ENCODE measurements around the gene CLBA1. TPM values are rescaled to one million over a fixed set of nuclear protein-coding genes. Genes with fewer than 3 reads are reported as not detected.
A peak's percentile ranks its signal among the peaks of the same experiment; 100 is the strongest.

The CLBA1 gene
- total RNA-seq, 1 experiment from 2014 or later, result 14.3 TPM

DNA sequence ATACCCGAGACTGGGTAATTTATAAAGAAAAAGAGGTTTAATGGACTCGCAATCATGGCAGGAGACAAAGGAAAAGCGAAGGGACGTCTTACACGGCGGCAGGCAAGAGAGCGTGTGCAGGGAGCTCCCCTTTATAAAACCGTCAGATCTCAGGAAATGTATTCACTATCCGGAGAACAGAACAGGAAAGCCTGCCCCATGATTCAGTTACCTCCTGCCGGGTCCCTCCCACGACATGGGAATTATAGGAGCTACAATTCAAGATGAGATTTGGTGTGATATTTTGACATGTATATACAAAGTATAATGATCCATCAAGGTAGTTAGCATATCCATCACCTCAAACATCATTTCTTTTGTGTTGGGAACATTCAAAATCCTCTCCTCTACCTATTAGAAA, 37.6 kb downstream of the CLBA1 start:
- CTCF ChIA-PET, result interaction anchor here (1.1 kb wide), 1 partner anchor 23 kb away, joined by 4 read pairs; no protein-coding TSS in a partner anchor
- no TSS peak for BruUV-seq (replicated peaks)
- POLR2A ChIA-PET (ENCODE audit: low non-redundant PET), result interaction anchor here (0.6 kb wide), 1 partner anchor 1192 kb away, joined by 4 read pairs; no protein-coding TSS in a partner anchor
- TF ChIP-seq EZH2 (IDR thresholded peaks at IDR 0.05; ENCODE audit: borderline replicate concordance, low read depth, low read length, poor library complexity, severe bottlenecking), result no peak
- TF ChIP-seq, protein P1, sequence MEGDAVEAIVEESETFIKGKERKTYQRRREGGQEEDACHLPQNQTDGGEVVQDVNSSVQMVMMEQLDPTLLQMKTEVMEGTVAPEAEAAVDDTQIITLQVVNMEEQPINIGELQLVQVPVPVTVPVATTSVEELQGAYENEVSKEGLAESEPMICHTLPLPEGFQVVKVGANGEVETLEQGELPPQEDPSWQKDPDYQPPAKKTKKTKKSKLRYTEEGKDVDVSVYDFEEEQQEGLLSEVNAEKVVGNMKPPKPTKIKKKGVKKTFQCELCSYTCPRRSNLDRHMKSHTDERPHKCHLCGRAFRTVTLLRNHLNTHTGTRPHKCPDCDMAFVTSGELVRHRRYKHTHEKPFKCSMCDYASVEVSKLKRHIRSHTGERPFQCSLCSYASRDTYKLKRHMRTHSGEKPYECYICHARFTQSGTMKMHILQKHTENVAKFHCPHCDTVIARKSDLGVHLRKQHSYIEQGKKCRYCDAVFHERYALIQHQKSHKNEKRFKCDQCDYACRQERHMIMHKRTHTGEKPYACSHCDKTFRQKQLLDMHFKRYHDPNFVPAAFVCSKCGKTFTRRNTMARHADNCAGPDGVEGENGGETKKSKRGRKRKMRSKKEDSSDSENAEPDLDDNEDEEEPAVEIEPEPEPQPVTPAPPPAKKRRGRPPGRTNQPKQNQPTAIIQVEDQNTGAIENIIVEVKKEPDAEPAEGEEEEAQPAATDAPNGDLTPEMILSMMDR (conservative IDR thresholded peaks at IDR 0.05; ENCODE audit: low read depth, low read length), result no peak
- H3K27me3 ChIP-seq (replicated peaks; ENCODE audit: insufficient read depth, low read depth, low read length, poor library complexity), result no peaks in the 10 kb centered on the region
- peaks cover 8% of the 10 kb centered on the region for H3K36me3 ChIP-seq (ENCODE audit: insufficient read depth, low read length, poor library complexity, severe bottlenecking)
- intact Hi-C loops (cut with micrococcal nuclease; ENCODE audit: unreplicated experiment), result no loop called here
- no peaks in the 10 kb centered on the region for H3K9me3 ChIP-seq (ENCODE audit: low read depth, low read length, poor library complexity, severe bottlenecking)
- peaks cover 26% of the 10 kb centered on the region for H3K4me1 ChIP-seq (ENCODE audit: insufficient read depth, low read length, poor library complexity, severe bottlenecking)
- H3K27ac ChIP-seq (ENCODE audit: low read depth, low read length, poor library complexity, severe bottlenecking), result no peak overlapping the region
- peak; percentile 90 for DNase-seq (ENCODE audit: low spot score)
- H3K4me3 ChIP-seq (ENCODE audit: low read depth, low read length, poor library complexity, severe bottlenecking), result no peak overlapping the region

DNA sequence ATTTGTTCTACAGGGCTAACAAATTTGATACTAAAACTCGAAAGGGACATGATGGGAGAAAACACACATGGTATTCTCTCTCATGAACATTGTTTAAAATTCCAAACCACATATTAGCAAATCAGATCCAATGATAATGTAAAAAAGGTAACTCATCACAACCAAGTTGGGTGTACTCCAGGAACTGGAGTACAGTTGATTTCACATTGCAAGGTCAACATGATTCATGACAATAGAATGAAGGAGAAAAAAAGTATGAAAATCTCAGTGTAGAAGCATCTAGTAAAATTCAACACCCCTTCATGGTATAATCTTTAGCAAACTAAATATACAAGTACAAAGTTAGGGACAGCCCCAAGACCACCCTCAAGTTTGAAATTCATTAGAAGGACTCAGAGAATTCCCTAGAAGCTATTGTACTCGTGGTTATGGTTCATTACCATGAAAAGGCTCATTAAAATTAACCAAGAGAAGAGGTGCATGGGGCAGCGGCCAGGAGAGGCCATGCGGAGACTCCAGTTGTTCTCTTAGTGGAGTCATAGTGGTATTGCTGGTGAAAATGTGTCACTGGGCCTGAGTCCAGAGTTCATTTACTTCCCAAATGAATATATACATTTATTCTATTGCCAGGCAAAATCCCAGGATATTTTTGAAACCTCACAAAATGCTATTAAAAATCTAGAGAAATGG, 38.3 kb downstream of the CLBA1 start:
- Histone ChIP-seq H3K9me3 (ENCODE audit: low read depth, low read length, poor library complexity, severe bottlenecking) (no peaks in the 10 kb centered on the region), H3K4me3 (ENCODE audit: low read depth, low read length, poor library complexity, severe bottlenecking) (no peak overlapping the region), H3K4me1 (ENCODE audit: insufficient read depth, low read length, poor library complexity, severe bottlenecking) (peaks cover 19% of the 10 kb centered on the region), H3K36me3 (ENCODE audit: insufficient read depth, low read length, poor library complexity, severe bottlenecking) (peaks cover 4% of the 10 kb centered on the region), H3K27me3 (replicated peaks; ENCODE audit: insufficient read depth, low read depth, low read length, poor library complexity) (no peaks in the 10 kb centered on the region), H3K27ac (ENCODE audit: low read depth, low read length, poor library complexity, severe bottlenecking) (no peak overlapping the region)
- intact Hi-C loops (cut with micrococcal nuclease; ENCODE audit: unreplicated experiment), result no loop called here
- TF ChIP-seq, protein P1 (conservative IDR thresholded peaks at IDR 0.05; ENCODE audit: low read depth, low read length), result no peak
- no peak for TF ChIP-seq EZH2 (IDR thresholded peaks at IDR 0.05; ENCODE audit: borderline replicate concordance, low read depth, low read length, poor library complexity, severe bottlenecking)
- BruUV-seq (replicated peaks), result no TSS peak
- no peak for DNase-seq (ENCODE audit: low spot score)
- ChIA-PET CTCF (interaction anchor here (1.1 kb wide), 1 partner anchor 22 kb away, joined by 4 read pairs; no protein-coding TSS in a partner anchor), POLR2A (ENCODE audit: low non-redundant PET) (no interaction called here)

DNA sequence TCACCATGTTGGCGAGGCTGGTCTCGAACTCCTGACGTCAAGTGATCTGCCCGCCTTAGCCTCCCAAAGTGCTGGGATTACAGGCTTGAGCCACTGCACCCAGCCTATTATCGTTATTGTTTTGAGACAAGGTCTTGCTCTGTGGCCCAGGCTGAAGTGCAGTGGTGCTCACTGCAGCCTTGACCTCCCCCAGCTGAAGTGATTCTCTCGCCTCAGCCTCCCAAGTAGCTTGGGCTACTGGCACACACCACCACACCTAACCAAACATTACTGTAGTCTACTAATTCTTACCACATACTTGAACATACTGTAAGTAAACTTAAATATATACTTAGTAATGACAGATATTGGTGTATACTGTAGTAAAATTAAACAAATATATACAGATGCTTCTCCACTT, 39.8 kb downstream of the CLBA1 start:
- Histone ChIP-seq H3K9me3 (ENCODE audit: low read depth, low read length, poor library complexity, severe bottlenecking) (no peaks in the 10 kb centered on the region), H3K27ac (ENCODE audit: low read depth, low read length, poor library complexity, severe bottlenecking) (no peak overlapping the region), H3K27me3 (replicated peaks; ENCODE audit: insufficient read depth, low read depth, low read length, poor library complexity) (no peaks in the 10 kb centered on the region), H3K4me1 (ENCODE audit: insufficient read depth, low read length, poor library complexity, severe bottlenecking) (peaks cover 13% of the 10 kb centered on the region), H3K36me3 (ENCODE audit: insufficient read depth, low read length, poor library complexity, severe bottlenecking) (no peaks in the 10 kb centered on the region), H3K4me3 (ENCODE audit: low read depth, low read length, poor library complexity, severe bottlenecking) (no peak overlapping the region)
- BruUV-seq (replicated peaks), result no TSS peak
- ChIA-PET POLR2A (ENCODE audit: low non-redundant PET) (no interaction called here), CTCF (no interaction called here)
- TF ChIP-seq, protein P1 (conservative IDR thresholded peaks at IDR 0.05; ENCODE audit: low read depth, low read length), result no peak
- TF ChIP-seq EZH2 (IDR thresholded peaks at IDR 0.05; ENCODE audit: borderline replicate concordance, low read depth, low read length, poor library complexity, severe bottlenecking), result no peak
- no peak for DNase-seq (ENCODE audit: low spot score)
- intact Hi-C loops (cut with micrococcal nuclease; ENCODE audit: unreplicated experiment), result no loop called here

All from A673 (cell line).